ENCODE measurements around the gene IFFO2.

The IFFO2 gene

DNA sequence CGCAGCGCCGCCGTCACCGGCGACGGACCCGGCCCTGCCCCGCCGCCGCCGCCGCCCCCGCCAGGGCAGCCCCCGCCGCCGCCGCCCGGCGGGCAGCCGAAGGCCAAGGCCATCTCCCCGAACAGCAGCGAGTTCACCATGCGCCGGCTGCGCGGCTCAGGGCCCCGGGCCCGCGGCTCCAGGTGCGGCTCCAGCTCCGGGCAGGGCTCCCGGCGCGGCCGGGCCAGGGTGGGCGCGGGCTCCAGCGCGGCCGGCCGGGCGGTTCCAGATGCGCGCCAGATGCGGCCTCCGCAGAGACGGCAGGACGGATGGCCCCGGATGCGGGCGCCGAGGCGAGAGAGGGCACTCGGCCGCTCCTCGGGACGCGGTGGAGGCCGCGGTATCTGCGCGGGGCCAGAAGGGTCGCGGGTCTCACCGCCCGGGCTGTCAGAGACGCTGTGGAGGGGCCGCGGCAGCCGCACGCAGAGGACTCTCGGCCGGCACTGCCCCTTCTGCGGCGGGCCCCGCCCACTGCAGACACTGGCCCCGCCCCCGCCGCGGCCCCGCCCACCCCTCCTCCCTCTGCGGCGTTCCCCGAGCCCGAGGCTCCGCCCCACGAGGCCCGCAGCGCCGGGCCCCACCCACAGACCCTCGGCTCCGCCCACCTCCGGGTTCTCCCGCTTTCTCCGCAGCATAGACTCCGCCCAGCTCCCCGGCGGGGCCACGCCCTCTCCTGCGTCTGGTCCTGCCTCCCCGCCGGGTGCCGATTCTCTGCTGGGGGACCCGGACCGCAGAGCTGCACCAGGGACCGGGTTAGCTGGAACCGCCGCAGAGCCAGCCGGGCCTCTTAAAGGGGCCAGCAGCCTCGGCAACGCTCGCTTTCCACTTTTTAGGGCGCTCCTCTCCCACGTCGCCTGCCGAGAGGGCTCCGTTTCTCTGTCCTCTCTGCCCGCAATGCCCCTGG lies at the start of gene IFFO2:
IFFO2 (minus strand) TSS at position 484 of the 943 bp plus-strand sequence; CDS start at position 140, 344 bp downstream.
- DNase-seq, result peak; percentile 43

DNA sequence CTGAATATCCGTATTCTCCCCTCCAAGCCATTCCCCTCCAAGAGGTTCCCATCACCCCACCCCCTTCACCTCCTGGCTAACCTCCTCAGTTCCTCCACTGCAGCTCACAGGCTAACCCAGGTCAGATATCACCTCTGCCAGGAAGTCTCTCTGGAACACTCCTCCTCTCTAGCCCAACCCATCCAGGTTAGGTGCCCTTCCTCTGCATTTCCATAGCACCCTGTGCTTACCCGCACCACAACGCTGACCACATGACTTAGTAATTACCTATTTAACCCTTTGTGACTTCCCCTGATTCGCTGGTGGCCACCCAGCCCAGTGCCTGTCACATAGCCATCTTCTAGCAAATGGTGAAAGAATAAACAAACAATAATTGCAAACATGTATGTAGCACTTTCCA lies 49.5 kb upstream of the IFFO2 start:
- no peak for DNase-seq

DNA sequence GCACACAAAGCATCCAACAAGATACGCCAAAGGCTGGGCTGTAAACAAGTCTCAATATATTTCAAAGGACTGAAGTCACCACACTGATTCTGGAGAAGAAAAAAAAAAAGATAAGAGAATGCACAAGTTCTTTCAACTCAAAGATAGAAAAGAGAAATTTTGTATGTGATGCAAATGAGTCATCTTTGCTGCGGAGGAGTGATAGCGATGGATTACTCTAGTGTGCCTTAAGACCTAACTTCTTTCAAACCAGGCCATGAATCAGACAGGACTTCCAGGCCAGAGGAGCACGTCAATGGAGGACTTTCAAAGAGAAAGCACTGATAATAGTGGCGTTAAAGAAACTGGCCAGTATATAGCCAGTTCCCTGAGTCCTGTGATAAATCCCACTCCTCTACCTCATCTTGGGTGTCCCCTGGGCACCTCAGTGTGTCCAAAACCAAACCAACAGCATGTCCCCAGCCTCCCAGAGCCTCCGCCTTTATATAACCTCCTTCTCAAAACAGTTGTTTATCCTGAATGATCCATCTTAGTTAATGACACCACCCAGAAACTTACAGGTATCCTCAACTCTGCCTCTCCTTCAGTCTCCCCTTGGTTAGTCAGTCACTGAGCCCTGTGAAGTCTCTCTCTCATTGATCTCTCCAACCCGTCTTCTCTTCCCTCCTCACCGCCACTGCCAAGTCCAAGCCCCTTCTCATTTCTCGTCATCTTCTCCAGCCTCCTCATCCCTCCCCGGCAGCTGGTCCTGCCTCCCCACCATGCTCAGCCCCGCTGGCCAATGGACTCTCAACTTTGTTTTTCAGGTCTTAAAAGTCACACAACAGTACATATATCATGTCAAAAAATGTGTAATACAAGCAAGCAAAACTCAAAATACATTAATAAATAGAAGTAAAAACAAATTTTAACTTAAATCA lies 47.2 kb upstream of the IFFO2 start:
- no peak for DNase-seq

DNA sequence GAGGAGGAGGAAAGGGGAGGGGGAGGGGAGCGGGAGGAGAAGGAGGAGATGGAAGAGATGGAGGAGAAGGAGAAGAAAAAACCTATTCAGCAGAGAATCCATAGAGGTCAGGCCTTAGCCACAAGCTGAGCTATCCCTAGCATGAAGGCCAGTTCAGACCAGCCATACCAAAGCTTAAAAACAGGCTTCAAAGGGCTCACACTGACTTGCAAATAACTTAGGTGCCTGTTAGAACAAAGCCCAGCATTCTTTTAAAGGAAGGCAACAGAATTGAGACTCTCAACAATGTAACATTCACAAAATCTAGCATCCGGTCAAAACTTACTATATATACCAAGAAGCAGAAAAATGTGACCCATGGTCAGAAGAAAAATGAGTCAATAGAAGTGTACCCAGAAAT lies 43.6 kb upstream of the IFFO2 start:
- no peak for DNase-seq

DNA sequence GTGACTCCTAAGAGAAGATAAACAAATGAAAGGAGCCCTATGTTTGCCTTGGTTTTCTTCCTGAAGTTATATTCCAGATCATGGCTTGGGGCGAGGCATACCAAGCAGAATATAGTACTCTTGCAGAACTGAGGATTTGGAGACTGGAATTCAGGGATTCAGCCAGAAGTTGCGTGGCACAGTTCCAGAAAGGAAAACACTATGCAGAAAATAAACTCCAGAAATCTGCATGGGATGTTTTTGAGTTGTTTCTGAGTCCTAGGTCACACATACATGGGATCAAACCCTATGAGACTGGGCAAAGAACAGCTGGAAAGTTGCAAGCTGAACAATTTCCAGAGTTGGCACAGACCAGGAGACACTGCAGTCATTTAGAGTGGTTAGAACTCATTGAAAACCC lies 42.9 kb upstream of the IFFO2 start:
- DNase-seq, result no peak

GRCh38 chr1:18998016-18998724 lies 41.7 kb upstream of the IFFO2 start:
- no peak for DNase-seq

GRCh38 chr1:18997508-18997907 lies 41.0 kb upstream of the IFFO2 start:
- DNase-seq, result no peak

GRCh38 chr1:18996548-18997177 lies 40.2 kb upstream of the IFFO2 start:
- DNase-seq, result no peak

- no peak for DNase-seq
These were observed 37.9 kb upstream of the IFFO2 start for GRCh38 chr1:18994381-18994780.

DNA sequence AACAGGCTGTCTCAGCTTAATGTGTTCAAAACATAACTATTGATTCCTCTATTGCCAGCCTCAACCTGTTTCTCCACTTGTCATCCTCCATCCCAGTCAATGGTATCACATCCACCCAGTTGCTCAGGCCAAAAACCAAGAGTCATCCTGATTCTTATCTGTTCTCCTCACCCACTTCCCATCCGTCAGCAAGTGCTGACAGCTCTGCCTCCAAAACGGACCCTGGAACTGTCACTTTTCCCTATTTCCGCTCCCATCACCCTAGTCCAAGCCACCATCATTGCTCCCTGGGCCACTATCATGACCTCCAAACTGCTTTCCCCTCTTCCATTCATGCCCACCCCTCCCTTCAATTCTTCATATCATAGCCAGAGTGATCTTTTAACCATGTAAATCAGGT lies 36.2 kb upstream of the IFFO2 start:
- DNase-seq, result no peak

- no peak for DNase-seq
These were observed 35.1 kb upstream of the IFFO2 start for GRCh38 chr1:18991585-18991984.

DNA sequence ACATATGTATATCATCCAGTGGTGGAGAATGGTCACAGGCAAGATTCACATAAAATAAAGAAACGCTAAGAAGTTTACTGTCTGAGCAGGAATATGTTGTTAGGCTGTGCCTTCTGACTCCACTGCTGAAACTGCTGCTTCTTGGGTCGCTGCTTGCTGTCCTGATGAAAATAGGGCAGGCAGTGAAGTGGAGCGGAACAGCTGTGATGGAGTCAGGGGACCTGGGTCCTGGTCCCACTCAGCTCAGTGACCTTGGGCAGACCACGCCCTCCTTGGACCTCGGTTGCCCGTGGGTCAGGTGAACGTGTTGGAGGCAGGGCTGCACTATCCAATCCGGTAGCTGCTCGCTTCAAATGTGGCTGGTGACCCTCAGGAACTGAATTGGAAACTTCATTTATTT lies 33.4 kb upstream of the IFFO2 start:
- no peak for DNase-seq

DNA sequence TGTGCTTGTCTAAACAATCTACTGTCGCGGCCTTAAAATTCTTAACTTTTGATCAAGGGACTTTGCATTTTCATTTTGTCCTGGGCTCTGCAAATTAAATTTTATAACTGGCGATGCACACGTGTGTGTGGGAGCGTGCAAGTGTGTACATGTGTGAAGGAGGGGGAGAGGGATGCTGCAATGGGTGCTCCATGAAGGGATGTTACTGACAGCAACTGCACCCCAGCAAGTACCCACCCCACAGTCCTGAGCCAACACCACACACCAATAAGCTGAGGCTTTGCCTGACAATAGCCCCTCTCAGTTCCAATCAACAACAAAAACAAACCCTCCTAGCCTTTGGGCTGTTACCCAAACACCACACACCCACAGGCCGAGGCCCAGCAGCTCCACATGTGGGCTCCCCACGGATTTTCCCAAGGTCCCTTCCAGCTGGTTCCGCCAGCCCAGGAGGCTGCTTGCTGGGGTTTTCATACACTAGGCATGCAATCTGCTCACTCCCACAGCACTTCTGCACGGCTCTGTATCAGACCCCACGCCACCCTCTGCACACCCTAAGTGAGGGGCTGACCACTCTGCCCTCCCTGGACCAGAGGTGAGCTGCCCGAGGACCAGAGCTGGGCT lies 32.8 kb upstream of the IFFO2 start:
- DNase-seq, result no peak

GRCh38 chr1:18981242-18981641 lies 24.8 kb upstream of the IFFO2 start:
- DNase-seq, result no peak

GRCh38 chr1:18978706-18979105 lies 22.2 kb upstream of the IFFO2 start:
- no peak for DNase-seq

DNA sequence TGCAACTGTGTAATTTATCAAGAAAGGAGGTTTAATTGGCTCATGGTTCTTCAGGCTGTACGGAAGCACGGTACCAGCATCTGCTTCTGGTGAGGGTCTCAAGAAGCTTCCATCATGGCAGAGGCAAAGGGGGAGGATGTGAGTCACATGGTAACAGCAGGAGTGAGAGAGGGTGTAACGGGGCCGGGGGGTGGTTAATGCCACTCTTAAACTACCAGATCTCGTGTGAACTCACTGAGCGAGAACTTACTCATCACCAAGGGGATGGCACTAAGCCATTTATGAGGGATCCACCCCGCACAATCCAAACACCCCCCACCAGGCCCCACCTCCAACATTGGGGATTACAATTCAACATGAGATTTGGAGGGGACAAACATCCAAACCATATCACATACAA lies 21.0 kb upstream of the IFFO2 start:
- DNase-seq, result no peak

- DNase-seq, result no peak
These were observed 19.6 kb upstream of the IFFO2 start for GRCh38 chr1:18976096-18976495.

DNA sequence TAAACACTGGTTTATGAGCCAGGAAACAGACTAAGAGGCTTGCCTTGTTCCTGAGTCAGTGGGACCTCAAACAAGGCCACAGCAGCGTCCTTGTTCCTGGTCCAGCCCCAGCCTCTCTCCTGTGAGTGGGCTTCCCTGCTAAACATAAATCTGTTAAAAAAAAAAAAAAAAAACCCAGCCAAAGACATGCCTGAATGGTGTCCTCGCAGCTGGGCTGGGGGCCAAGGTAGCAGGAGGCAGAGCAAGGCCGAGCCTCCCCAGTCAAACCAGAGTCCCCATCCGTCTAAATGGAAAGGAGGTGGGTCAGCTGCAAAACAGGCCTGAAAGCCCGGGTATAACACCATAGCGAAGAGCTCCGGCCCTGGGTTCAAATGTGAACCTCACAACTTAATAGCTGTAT lies 18.1 kb upstream of the IFFO2 start:
- DNase-seq, result no peak

DNA sequence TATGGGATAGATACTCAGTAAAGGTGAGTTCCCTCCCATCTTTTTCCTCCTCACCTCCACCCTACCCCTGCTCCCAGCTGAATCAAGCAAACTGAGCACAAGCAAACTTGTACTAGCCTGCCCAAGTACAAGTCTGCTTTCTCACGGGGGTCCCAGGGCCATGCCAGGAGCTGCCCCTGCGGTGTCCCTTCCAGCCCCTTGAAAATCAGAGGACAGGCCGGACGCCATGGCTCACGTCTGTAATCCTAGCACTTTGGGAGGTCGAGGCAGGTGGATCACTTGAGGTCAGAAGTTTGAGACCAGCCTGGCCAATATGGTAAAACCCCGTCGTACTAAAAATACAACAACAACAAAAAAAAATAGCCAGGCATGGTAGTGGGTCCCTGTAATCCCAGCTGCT lies 17.5 kb upstream of the IFFO2 start:
- DNase-seq, result no peak

- DNase-seq, result no peak
These were observed 17.0 kb upstream of the IFFO2 start for GRCh38 chr1:18973446-18973955.

- no peak for DNase-seq
These were observed 16.5 kb upstream of the IFFO2 start for GRCh38 chr1:18972991-18973390.

- no peak for DNase-seq
These were observed 16.1 kb upstream of the IFFO2 start for GRCh38 chr1:18972531-18972930.

All from DMS153 (cell line).